Measurements from ENCODE around the gene CSNK1G3. TPM values are rescaled to one million over a fixed set of nuclear protein-coding genes. Genes with fewer than 3 reads are reported as not detected.
"Not testable (repeated sequence)": the region's sequence is repeated elsewhere in the genome, so short reads cannot be mapped to it uniquely, and the experiment has no call there.

Gene CSNK1G3
- total and polyA plus RNA-seq, 2 donors (not counting 1 experiment from before 2014, with no cell fraction given): 31.9 to 57.0 TPM

GRCh38 chr5:123628860-123629544 is 117.0 kb downstream of the CSNK1G3 start:
- Histone ChIP-seq H3K4me2 (ENCODE audit: extremely low read depth, insufficient read depth, low read length) (no peak overlapping the region), H3K4me1 (ENCODE audit: control insufficient read depth, extremely low read depth, insufficient read depth, low read length) (no peaks in the 10 kb centered on the region), H3K4me3 (replicated peaks in 1 of 4; ENCODE audit: control extremely low read depth in 1 of 4, insufficient read depth in 1 of 4, low read depth in 3 of 4, low read length in 4 of 4) (no peak overlapping the region), H3K9me3 (ENCODE audit: control insufficient read depth, insufficient read depth, low read depth, low read length) (no peaks in the 10 kb centered on the region), H3K9ac (ENCODE audit: insufficient read depth, low read length) (no peak overlapping the region), H3K79me2 (ENCODE audit: control insufficient read depth, insufficient read depth, low read length) (no peaks in the 10 kb centered on the region), H3K36me3 (ENCODE audit: control insufficient read depth, insufficient read depth, low read length) (no peaks in the 10 kb centered on the region), H4K20me1 (ENCODE audit: control insufficient read depth, extremely low read depth, insufficient read depth, low read length) (no peaks in the 10 kb centered on the region), H2AFZ (ENCODE audit: low read length) (no peak overlapping the region), H3K27me3 (ENCODE audit: control insufficient read depth, insufficient read depth, low read length) (no peaks in the 10 kb centered on the region), H3K27ac (ENCODE audit: insufficient read depth, low read length) (no peak overlapping the region)
- TF ChIP-seq CTCF (conservative IDR thresholded peaks at IDR 0.05 in 1 of 2, IDR thresholded peaks at IDR 0.05 in 1 of 2; ENCODE audit: low read depth in 1 of 2, low read length in 2 of 2) (no peak), EZH2 (IDR thresholded peaks at IDR 0.05; ENCODE audit: low read length, missing control alignments) (no peak)
- no peak for DNase-seq (ENCODE audit: low read depth in 2 of 2)

GRCh38 chr5:123636006-123636405 is 124.0 kb downstream of the CSNK1G3 start:
- Histone ChIP-seq H3K27ac (ENCODE audit: insufficient read depth, low read length) (no peak overlapping the region), H2AFZ (ENCODE audit: low read length) (no peak overlapping the region), H3K4me2 (ENCODE audit: extremely low read depth, insufficient read depth, low read length) (no peak overlapping the region), H3K4me3 (replicated peaks in 1 of 4; ENCODE audit: control extremely low read depth in 1 of 4, insufficient read depth in 1 of 4, low read depth in 3 of 4, low read length in 4 of 4) (no peak overlapping the region), H4K20me1 (ENCODE audit: control insufficient read depth, extremely low read depth, insufficient read depth, low read length) (no peaks in the 10 kb centered on the region), H3K27me3 (ENCODE audit: control insufficient read depth, insufficient read depth, low read length) (no peaks in the 10 kb centered on the region), H3K9me3 (ENCODE audit: control insufficient read depth, insufficient read depth, low read depth, low read length) (no peaks in the 10 kb centered on the region), H3K36me3 (ENCODE audit: control insufficient read depth, insufficient read depth, low read length) (no peaks in the 10 kb centered on the region), H3K4me1 (ENCODE audit: control insufficient read depth, extremely low read depth, insufficient read depth, low read length) (no peaks in the 10 kb centered on the region), H3K79me2 (ENCODE audit: control insufficient read depth, insufficient read depth, low read length) (no peaks in the 10 kb centered on the region), H3K9ac (ENCODE audit: insufficient read depth, low read length) (no peak overlapping the region)
- no peak for DNase-seq (ENCODE audit: low read depth in 2 of 2)
- no peak for TF ChIP-seq CTCF (conservative IDR thresholded peaks at IDR 0.05 in 1 of 2, IDR thresholded peaks at IDR 0.05 in 1 of 2; ENCODE audit: low read depth in 1 of 2, low read length in 2 of 2)
- TF ChIP-seq EZH2 (IDR thresholded peaks at IDR 0.05; ENCODE audit: low read length, missing control alignments): no peak

- not testable (repeated sequence) for H3K9me3 ChIP-seq (ENCODE audit: control insufficient read depth, insufficient read depth, low read depth, low read length); DNase-seq (ENCODE audit: low read depth in 2 of 2); H3K27ac ChIP-seq (ENCODE audit: insufficient read depth, low read length); H3K4me3 ChIP-seq (replicated peaks in 1 of 4; ENCODE audit: control extremely low read depth in 1 of 4, insufficient read depth in 1 of 4, low read depth in 3 of 4, low read length in 4 of 4); H4K20me1 ChIP-seq (ENCODE audit: control insufficient read depth, extremely low read depth, insufficient read depth, low read length); H3K27me3 ChIP-seq (ENCODE audit: control insufficient read depth, insufficient read depth, low read length); H3K4me2 ChIP-seq (ENCODE audit: extremely low read depth, insufficient read depth, low read length); H3K4me1 ChIP-seq (ENCODE audit: control insufficient read depth, extremely low read depth, insufficient read depth, low read length); H3K9ac ChIP-seq (ENCODE audit: insufficient read depth, low read length); H2AFZ ChIP-seq (ENCODE audit: low read length); H3K79me2 ChIP-seq (ENCODE audit: control insufficient read depth, insufficient read depth, low read length); H3K36me3 ChIP-seq (ENCODE audit: control insufficient read depth, insufficient read depth, low read length)
Measured at GRCh38 chr5:123637028-123637427, 125.1 kb downstream of the CSNK1G3 start.

All from fibroblast of lung (primary cell).